T-helper 2 cell treated with Interferon-gamma antibody and Interleukin-4, amounts not matched to agents 100 ng/mL and 5 ng/mL, for 36 hours (primary cell): ENCODE measurements around the gene INPP4B. TPM values are rescaled to one million over a fixed set of nuclear protein-coding genes. Genes with fewer than 3 reads are reported as not detected.
"Not testable (repeated sequence)": the region's sequence is repeated elsewhere in the genome, so short reads cannot be mapped to it uniquely, and the experiment has no call there.

ENCODE experiments used
- intact Hi-C: fragments of 100-400 bp; cut with micrococcal nuclease; formaldehyde crosslinking; loops from one replicate; pipeline ENCODE4 v1.15.1; 2023
- total RNA-seq: library from RNA; stranded (reverse); gene quantifications from 2 replicates; pipeline ENCODE4 v1.2.3, GENCODE V29; 2022

Gene INPP4B
- total RNA-seq, 1 donor from 2014 or later = 103 TPM

GRCh38 chr4:142423861-142424260 lies 422.2 kb downstream of the INPP4B start:
- intact Hi-C loops = no loop called here

GRCh38 chr4:142420311-142421095 lies 425.6 kb downstream of the INPP4B start:
- intact Hi-C loops = no loop called here

GRCh38 chr4:142419712-142420111 lies 426.4 kb downstream of the INPP4B start:
- intact Hi-C loops = loop anchor here (5.0 kb wide), 1 partner anchor 1093 kb away; the partner anchor contains the start of gene SMARCA5

DNA sequence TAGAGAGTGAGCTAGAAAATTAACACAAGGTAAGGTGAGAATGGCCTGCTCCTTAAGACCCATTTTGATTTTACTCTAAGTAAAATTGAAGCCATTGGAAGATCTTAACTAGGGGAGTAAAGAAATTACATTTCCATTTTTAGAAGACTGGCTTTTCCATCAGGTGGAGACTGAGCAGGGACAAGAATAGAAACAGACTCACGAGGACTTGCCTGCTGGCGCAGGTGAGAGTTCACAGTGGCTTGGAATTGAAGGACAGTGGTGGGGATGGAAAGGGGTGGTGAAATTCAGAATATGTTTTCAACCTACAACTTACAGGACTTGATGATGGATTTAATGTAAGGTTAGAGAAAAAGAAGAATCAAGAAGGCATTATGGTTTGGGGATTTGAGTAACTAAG lies 427.4 kb downstream of the INPP4B start:
- intact Hi-C loops = loop anchor here (5.0 kb wide), 1 partner anchor 1094 kb away; the partner anchor contains the start of gene SMARCA5

GRCh38 chr4:142416711-142417275 lies 429.3 kb downstream of the INPP4B start:
- intact Hi-C loops = loop anchor here (1.0 to 5.0 kb wide), 6 partner anchors 9 to 1096 kb away; partner anchors contain the start of gene SMARCA5

DNA sequence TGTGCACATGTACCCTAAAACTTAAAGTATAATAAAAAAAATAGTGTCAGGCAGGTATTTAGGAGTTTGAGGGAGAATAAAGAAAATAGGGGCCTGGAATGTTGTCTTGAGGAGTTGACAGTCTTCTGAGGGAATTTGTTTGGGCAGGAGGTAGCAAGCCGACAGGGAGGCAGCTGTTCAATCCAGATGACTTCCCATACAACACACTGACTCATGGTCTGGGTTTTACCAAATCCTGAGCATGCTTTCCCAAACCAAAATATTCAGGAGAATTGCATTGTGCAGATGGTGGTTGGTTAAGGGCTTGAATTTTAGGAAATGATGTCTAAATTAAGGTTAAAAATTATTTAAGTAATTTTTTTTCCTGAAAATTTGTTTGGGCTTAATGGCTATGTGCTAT lies 430.0 kb downstream of the INPP4B start:
- intact Hi-C loops = loop anchor here (1.0 to 5.0 kb wide), 6 partner anchors 9 to 1096 kb away; partner anchors contain the start of gene SMARCA5

DNA sequence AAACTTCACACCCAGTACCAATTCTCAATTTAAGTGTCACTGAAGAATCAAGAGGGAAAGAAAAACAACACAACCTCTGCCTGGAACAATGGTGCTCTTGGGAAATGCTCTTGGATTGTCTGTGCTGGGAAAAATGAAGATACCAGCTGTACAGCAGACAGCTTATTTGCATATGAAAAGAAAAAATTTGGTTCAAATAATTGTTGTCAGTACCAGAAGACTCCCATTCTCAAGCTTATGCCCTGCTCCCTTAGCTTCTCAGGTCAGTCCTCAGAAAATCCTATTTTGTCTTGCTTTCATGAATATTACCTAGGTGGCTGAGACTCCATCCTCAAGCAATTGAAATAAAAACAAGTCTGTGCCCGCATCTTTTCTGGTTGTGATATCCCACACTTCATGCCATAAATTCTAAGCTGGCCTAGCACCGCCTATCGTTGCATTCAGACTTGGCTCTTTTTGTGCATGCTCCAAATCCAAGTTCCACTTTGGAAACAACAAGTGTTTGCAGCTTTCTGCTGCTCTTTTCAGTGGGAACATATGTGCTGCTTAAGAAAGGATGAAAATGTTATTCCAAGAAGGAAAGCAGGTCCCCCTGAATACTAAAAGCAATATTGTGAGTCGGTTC lies 431.6 kb downstream of the INPP4B start:
- intact Hi-C loops = no loop called here

GRCh38 chr4:142413485-142413884 lies 432.6 kb downstream of the INPP4B start:
- intact Hi-C loops = no loop called here

DNA sequence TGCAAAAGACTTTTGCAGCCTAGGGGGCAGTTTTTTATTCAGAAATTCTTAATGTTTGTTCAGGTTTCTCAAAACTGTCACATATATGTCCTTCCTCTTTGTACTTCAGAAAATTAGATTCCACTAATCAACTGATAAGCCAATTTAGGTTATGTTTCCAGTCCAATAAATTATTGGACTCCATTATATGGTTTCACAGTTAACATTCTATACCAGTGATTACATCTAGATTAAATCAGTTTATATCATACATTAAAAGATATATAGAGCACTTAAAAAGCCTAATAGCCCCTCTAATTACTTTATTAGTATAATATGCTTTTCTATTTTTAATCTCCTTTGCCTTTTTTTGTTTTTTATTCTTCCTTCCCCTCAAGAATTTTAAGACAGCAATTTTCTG lies 434.1 kb downstream of the INPP4B start:
- intact Hi-C loops = no loop called here

DNA sequence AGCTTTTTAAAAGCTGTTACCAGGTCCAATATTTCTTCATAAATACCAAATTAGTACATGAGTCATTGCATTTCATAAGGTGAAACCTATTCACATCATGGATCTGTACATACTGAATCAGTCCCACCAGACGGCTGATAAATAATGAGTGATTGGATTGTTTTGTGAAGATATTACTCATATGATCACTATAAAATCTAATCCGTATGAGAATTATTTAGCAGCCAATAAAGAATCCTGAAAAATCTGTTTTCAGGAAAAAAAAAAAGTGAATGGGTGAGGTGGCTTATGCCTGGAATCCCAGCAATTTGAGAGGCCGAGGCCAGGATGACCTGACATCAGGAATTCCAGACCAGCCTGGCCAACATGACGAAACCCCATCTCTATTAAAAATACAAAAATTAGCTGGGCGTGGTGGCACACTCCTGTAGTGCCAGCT lies 438.1 kb downstream of the INPP4B start:
- intact Hi-C loops = loop anchor here (5.0 to 10.0 kb wide), 3 partner anchors 39 to 777 kb away; partner anchors contain the start of gene USP38

DNA sequence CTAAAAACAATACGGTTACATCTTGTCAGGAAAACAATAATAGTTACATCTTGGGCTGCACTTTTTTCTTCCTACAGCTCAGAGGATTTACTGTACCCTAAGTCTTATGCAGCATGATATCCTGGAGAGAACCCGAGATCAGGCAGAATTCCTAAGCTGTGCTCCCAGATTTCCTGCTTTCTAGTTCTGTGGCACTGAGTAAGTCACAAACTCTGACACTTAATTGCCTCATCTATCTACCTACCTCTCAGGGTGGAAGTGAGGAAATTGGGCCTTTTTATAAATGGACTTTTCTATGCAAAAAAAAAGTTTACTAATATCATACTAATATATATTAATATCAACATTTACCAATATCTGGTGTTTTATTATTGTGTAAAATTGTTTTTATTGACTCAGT lies 438.5 kb downstream of the INPP4B start:
- intact Hi-C loops = loop anchor here (1.0 to 10.0 kb wide), 4 partner anchors 9 to 777 kb away; partner anchors contain the start of gene USP38

- intact Hi-C loops = loop anchor here (1.0 to 10.0 kb wide), 4 partner anchors 9 to 778 kb away; partner anchors contain the start of gene USP38
Observed at GRCh38 chr4:142406917-142407501, 439.1 kb downstream of the INPP4B start.

- intact Hi-C loops = loop anchor here (5.0 to 10.0 kb wide), 3 partner anchors 41 to 778 kb away; partner anchors contain the start of gene USP38
Observed at GRCh38 chr4:142406499-142406835, 439.6 kb downstream of the INPP4B start.

DNA sequence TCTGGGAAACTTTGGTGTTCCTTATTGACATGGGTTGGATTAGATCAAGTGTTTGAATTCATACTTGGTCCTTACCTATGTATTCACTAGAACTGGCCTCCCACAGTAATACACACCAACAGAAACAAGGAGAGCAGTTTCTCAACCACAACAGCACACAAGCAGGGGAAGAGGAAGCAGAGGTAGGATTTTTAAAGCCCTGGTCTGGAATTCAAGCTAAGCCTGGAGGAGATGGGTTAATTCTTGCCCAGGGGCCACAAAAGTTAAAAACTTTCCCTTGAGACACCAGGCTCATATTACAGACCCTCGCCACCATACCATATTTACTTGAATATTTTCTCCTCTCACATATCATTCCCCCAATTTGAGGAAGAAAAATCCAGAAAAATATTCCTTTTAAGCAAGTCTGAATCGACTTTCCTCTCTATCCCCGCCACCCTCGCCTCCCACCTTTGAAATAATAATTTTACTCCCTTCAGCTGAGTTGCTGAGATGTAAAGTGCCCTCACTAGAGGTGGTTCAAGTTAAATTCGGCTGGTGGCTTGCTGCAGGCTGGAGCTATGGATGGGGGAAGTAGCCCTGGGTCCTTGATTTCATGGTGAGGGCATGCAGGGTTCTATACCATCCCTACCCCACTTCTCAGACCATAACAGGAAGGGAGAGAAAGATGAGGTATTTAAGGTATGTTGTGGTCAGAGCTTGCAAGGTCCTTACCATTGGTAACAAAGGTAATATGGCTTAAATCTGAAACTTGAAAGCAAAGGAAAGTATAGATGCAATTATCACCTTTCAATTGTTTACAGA lies 440.2 kb downstream of the INPP4B start:
- intact Hi-C loops = loop anchor here (1.0 to 10.0 kb wide), 10 partner anchors 15 to 779 kb away; partner anchors contain the start of genes INPP4B and USP38

DNA sequence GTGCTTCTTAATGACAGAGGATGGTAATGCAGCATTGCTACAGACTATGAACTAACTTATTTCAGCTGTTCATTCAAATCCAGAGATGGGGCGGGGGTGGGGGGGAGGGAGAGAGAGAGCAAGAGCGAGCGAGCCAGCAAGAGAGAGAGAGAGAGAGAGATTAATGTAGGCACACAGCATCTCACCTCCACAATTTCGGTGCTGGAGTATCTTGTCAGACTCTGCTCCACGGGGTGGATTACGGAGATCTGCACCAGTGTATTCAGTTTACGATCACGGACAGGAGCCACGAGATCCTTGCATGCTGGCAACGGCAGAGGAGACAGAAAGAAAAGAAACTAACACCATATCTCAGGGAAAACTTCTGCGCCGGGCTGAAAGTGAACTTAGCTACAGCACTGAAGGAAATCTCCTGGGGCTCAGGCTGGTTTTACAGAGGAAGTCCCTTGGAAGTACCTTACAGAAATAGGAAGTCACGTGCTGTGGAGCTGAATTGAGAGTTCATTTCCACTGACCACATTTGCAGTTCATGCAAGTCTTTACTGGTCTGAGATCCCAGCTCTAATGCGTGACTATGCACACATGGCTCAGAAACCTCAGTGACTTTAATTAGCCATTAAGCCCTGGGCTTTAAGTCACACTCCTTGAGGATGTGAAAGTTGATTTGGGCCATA lies 440.9 kb downstream of the INPP4B start:
- intact Hi-C loops = loop anchor here (1.0 to 10.0 kb wide), 10 partner anchors 14 to 780 kb away; partner anchors contain the start of genes INPP4B and USP38

GRCh38 chr4:142404191-142404611 lies 441.9 kb downstream of the INPP4B start:
- intact Hi-C loops = loop anchor here (2.0 to 10.0 kb wide), 5 partner anchors 13 to 781 kb away; partner anchors contain the start of gene USP38

GRCh38 chr4:142402900-142403299 lies 443.2 kb downstream of the INPP4B start:
- intact Hi-C loops = loop anchor here (2.0 to 10.0 kb wide), 2 partner anchors 14 to 782 kb away; partner anchors contain the start of gene USP38

DNA sequence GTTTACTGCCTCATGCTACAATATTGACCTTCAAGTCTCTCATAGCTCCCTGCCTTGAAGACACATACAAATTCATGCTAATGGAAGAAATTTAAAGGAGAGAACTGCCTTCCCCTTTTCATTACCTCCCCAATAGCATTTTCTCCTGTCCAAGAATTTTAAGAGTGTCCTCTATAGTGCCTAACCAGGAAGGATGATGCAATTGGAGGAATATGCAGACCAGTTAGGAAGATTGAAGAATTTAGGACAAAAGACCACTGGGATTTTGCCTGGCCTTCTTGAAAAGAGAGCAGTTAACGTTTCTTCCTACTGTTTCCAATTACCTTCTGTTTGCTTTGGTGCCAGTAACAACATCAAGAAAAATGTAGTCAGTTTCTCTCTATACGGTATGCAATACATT lies 443.9 kb downstream of the INPP4B start:
- intact Hi-C loops = loop anchor here (2.0 to 10.0 kb wide), 2 partner anchors 15 to 783 kb away; partner anchors contain the start of gene USP38

DNA sequence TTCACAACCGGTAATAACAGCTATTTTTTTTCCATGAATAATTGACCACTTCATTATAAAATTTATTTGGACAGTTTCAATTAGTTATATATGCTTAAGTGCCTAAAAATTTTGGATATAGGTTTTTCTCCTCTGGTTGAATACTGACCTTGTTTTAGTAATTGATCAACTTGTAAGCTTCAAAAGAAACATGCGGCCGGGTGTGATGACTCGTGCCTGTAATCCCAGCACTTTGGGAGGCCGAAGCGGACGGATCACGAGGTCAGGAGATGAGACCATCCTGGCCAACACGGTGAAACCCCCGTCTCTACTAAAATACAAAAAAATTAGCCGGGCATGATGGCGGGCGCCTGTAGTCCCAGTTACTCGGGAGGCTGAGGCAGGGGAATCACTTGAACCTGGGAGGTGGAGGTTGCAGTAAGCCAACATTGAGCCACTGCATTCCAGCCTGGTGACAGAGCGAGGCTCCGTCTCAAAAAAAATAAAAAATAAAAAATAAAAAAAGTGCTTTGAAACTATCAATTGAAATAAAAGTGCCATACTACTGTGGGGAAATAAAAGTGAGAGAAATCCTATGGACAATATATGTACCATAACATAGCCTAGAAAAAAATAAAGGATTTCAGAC lies 448.6 kb downstream of the INPP4B start:
- intact Hi-C loops = not testable (repeated sequence)
